Measurements from ENCODE around the gene FOXP2.

Gene FOXP2

GRCh38 chr7:114740095-114740494 lies 325.5 kb downstream of the FOXP2 start:
- no peak overlapping the region for H3K4me3 Mint-ChIP-seq
- TF ChIP-seq, protein P1, sequence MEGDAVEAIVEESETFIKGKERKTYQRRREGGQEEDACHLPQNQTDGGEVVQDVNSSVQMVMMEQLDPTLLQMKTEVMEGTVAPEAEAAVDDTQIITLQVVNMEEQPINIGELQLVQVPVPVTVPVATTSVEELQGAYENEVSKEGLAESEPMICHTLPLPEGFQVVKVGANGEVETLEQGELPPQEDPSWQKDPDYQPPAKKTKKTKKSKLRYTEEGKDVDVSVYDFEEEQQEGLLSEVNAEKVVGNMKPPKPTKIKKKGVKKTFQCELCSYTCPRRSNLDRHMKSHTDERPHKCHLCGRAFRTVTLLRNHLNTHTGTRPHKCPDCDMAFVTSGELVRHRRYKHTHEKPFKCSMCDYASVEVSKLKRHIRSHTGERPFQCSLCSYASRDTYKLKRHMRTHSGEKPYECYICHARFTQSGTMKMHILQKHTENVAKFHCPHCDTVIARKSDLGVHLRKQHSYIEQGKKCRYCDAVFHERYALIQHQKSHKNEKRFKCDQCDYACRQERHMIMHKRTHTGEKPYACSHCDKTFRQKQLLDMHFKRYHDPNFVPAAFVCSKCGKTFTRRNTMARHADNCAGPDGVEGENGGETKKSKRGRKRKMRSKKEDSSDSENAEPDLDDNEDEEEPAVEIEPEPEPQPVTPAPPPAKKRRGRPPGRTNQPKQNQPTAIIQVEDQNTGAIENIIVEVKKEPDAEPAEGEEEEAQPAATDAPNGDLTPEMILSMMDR (IDR thresholded peaks at IDR 0.05): no peak
- peaks cover 3% of the 10 kb centered on the region for H3K27me3 Mint-ChIP-seq (ENCODE audit: low read depth, poor library complexity)
- DNase-seq: no peak
- H3K9me3 Mint-ChIP-seq: no peaks in the 10 kb centered on the region
- H3K36me3 Mint-ChIP-seq (ENCODE audit: low read depth): no peaks in the 10 kb centered on the region
- no peak overlapping the region for H3K27ac Mint-ChIP-seq
- H3K4me1 Mint-ChIP-seq: no peaks in the 10 kb centered on the region

DNA sequence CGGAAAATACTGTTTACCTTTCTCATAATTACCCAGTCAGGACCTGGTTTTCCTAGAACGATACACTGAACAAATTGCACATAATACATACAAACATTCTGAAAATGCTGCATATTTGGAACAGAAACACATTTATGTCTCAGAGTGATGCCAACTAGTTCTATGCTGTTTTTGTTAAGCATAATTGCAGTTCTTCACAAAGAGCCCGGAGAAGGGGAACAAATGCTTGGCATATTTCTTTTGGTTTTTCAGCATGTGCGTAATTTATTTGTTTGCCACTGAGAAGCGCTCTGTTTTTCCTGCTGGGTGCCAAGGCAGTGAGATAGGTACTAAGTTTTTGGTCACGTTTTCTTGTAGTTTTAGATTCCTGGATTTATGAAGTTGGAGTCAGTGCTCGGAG lies 326.3 kb downstream of the FOXP2 start:
- no peaks in the 10 kb centered on the region for H3K36me3 Mint-ChIP-seq (ENCODE audit: low read depth)
- no peak overlapping the region for H3K27ac Mint-ChIP-seq
- H3K4me1 Mint-ChIP-seq: no peaks in the 10 kb centered on the region
- TF ChIP-seq, protein P1 (IDR thresholded peaks at IDR 0.05): no peak
- H3K4me3 Mint-ChIP-seq: no peak overlapping the region
- H3K9me3 Mint-ChIP-seq: no peaks in the 10 kb centered on the region
- H3K27me3 Mint-ChIP-seq (ENCODE audit: low read depth, poor library complexity): peaks cover 3% of the 10 kb centered on the region
- no peak for DNase-seq

GRCh38 chr7:114741911-114742310 lies 327.3 kb downstream of the FOXP2 start:
- no peak for DNase-seq
- no peaks in the 10 kb centered on the region for H3K4me1 Mint-ChIP-seq
- no peak overlapping the region for H3K27ac Mint-ChIP-seq
- H3K36me3 Mint-ChIP-seq (ENCODE audit: low read depth): no peaks in the 10 kb centered on the region
- TF ChIP-seq, protein P1 (IDR thresholded peaks at IDR 0.05): no peak
- no peaks in the 10 kb centered on the region for H3K27me3 Mint-ChIP-seq (ENCODE audit: low read depth, poor library complexity)
- H3K9me3 Mint-ChIP-seq: no peaks in the 10 kb centered on the region
- H3K4me3 Mint-ChIP-seq: no peak overlapping the region

Data from nephron progenitor cell (in vitro differentiated cells).